ENCODE data around the gene MYH7.
"Not testable (repeated sequence)": the region's sequence is repeated elsewhere in the genome, so short reads cannot be mapped to it uniquely, and the experiment has no call there.

The MYH7 gene

DNA sequence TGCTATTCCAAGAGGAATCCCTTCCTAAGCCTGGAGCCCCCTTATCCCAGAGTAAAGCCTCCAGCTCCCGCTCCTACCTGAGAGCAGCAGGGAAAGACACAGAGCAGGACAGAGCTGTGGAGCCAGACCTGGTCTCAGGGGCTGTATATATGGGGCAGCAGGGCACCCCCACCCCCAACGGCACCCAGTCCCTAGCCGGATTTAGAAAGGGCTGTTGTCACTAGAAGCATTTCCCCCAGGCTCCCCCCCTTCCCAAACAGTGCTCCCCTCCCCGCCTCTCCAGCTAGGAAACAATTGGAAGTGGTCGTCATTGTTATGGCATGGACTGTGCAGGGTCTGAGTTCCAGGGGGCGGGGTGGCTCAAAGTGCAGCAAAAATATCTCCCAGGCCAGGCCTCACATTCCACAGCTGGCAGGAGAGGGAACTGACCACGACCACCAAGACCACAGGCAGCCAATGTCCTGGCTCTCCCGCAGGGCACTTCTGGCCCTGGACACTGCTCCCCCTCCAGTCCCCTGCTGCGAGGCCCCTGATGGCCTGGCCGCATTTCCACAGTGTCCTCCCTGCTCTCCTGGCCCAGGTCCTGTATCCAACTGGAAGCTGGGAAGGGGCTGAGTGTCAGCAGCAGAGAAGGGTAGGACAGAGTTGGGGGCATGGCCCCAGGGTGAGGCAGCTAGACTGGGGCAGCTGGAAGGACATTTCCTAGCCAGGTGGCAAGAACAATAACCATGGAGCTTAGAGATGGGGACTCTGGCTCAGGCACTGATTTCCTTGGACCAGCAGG lies at the start of gene MYH7:
MYH7 (minus strand) TSS at position 118 of the 784 bp plus-strand sequence. CDS start 1,928 bp downstream, outside the sequence.
- no peak within 1 kb of the TSS for H3K4me3 ChIP-seq
- no peak within 1 kb of the TSS for H3K27ac ChIP-seq

DNA sequence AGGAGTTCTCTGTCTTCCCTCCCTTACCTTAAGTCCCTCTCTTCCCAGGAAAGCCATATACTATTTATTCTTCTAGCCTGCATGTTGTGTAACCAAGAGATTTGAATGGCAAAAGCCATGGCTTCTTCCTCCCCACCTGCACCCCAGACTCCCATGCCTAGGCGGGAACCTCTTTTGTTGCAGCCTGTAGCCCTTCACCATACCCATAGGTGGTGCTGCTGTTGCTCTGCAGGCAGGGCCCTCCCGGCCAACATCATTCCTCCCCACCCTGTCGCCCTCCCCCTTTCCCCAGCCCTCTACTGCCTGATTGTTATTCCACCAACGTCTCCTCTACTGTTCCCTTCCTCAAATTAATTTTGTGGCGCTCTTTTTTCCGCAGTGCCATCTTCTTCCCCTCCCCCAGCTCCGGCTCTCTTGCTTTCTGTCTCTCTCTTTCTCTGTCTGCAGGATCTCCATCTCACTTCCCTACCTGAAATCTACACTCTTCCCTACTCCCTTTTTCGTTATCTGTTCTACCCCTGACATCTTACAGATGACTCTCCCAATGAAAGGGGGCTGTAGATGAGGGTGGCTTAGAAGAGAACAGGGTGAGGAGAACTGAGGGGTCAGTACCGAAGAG lies 47.9 kb upstream of the MYH7 start:
- Histone ChIP-seq H3K4me3 (no peak overlapping the region), H3K27ac (no peak overlapping the region)

DNA sequence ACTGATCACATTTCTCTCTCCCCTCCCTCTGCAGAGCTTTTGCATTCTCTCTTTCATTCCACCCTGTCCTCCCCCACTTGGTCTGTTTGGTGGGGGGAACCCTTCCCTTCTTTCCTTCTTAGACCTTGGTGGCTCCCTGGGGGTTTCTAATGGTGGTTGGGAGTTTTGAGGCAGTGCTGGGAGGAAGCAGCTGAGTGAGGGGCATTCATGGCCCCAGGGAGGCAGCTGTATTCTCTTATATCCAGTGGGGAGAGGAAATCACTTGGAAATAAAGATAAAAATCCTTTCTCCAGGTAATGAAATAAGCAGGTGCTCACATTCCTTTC lies 47.3 kb upstream of the MYH7 start:
- Histone ChIP-seq H3K4me3 (no peak overlapping the region), H3K27ac (no peak overlapping the region)

DNA sequence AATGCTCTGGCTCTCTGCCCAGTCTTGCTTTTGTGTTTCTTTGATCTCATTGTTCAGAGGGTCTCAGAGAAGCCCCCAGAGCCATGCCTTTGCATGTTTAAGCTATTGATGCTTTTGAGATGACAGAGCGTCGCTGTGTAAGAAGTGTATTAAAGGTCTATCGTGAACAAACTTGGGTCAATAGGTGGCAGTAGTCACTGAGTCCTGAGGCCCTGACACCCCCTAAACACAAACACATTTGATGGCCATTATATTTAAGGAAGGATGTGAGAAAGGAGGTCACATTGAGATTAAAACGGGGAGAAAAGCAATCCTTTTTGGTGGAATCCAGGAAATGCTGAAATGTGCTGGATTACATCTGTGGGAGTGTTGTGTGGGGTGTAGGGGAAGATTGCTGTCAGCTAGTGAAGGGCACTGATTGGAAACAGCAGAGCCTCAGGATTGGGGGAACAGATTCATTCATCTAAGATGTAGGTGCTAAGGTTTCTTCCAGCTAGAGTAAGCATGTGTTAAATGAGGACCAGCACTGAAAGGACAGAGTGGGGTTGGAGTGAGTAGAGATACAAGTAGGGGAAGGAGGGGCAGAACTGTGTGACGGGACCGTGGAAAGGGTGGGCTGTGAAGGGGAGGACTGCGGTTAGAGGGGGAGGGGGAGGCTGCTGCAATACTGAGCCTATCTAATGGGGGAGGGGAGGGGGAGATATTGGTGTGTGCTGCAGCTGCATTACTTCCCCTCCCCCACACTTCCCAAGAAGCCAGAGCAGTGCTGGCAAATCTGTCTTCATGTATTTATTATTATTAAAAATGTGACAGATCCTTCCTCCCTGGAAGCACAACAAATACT lies 46.7 kb upstream of the MYH7 start:
- no peak overlapping the region for H3K27ac ChIP-seq
- H3K4me3 ChIP-seq: no peak overlapping the region

DNA sequence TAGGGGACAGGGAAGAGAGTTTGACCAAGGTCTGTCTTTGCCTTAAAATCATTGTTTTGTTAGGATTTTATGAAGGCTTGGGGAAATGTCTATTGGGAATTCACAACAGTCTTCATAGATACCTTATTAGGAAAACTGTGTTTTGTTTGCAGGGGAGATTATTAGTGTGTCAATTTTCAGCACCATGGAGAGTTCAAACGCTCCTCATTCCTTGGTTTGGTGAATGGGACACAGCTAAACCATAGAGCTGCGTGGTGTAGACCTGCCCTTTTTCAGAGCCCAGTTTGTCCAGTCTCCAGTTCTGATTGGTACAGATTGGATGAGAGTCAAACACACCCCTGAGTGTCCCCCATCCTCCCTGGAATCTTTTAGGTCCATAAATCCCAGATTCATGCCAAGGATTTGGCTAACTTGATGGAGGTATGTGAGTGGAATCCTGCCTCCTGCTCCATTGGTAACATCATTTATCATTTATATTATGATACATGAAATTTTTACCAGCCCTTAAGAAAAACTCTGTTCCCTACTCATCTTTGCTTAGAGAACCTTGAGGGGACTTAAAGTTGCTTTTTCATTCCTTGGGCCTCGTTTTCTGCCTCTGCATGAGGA lies 46.0 kb upstream of the MYH7 start:
- Histone ChIP-seq H3K4me3 (no peak overlapping the region), H3K27ac (no peak overlapping the region)

DNA sequence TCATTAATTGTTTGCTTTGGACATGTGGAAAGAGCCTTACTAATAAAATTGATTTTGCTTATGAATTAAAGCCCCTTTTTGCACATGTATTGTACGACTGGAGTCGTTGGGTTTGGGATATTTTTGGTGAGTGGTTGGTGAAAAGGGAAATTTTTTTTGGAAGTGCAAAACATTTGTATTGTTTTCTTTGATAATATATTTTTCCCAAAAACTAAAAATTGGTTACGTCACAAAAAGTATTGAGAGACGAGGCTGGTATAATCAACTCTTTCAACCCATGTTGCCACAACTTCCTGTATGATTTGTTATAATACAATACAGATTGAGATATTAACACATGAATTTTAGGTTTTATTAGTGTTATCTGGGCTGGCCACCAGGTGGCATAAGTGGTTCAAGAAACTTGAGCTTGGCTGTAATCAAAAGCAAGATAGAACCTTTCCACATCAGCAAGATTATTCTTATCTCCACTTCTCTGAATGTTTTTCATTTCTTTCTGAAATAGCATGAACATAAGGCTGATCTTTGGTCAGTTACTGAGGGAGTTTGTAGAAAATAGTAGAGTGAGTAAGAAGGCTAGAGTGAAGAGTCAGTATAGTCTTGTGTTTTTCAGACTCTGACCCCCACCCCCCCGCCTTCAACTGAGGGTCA lies 42.8 kb upstream of the MYH7 start:
- no peak overlapping the region for H3K27ac ChIP-seq
- H3K4me3 ChIP-seq: no peak overlapping the region

DNA sequence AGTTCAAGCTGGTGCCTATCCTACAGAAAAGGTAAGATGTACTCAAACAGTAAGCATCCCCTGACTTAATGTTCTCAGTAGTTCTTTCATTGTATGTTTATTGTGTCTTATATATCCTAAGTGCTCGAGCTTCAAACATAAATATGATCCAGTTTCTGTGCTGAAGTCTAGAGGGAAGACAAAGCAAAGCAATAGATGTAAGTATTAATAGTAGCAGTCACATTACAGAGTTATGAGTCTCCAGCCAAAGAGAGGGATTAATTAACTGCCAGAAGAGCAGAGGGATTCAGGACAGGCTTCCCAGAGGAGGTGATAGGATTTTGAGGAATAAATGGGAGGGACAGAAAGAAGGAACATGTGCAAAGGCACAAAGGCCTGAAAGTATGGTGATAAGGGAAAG lies 35.5 kb upstream of the MYH7 start:
- Histone ChIP-seq H3K27ac (no peak overlapping the region), H3K4me3 (no peak overlapping the region)

DNA sequence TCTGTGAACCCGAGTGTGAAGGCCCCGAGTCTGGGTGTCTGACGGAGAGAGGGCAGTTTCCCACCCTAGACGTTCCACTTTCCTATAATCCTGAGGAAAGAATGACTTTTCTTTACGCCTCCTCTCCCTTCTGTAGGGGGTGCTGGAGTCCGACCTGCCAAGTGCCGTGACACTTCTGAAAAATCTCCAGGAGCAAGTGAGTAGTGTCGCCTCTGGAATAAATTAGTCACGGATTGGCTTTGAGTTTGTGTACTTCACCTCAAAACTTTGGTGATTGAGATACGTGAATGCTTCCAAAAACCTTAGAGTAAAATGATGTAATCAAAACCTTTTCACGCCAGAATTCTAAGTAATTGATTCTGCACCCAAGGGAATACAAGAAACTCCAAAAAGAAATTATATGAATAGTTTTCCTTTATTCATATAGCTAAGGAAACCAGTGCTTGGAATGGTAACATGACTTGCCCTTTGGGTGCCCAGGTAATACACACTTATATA lies 34.5 kb upstream of the MYH7 start:
- H3K4me3 ChIP-seq: peak overlapping the region; percentile 56 to 98 (median 92)
- H3K27ac ChIP-seq: peak overlapping the region in 20 of 21 experiments; percentile 37 to 92 (median 84)

DNA sequence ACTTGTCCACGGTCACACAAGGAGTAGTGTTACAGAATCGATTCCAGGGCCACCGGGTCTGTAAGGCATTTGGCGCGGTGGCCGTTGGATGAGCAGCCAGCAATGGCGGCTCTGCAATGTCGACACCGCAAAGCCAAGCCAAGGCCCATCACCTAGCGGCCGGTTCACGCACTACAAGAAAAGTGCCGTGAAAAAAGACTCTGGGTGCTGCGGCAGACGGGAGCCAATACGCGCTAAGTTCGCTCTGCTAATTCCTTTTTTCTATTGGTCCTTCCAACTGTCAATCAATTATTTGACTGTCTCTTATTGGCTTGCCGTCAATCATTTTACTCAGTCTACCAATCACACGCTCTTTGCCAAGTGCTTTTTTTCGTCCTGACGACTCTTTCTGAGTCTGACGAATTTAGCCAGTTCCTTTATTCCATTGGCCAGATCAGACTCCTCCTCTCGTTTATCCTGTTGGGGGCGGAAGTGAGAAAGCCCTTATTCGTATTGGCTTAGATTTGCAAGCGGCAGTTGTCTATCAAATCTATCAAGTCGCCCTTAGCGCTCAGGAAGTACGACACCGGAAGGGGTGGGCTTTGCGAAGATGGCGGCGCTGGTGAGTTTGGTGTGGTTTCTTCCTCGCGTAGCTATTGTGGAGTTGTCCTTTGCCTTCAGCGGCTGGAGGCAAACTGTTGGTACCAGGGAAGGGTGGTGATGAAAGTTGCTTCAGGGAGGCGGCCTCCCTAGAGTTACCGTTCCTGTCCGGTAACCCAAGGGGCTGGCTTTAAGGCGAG lies 33.9 kb upstream of the MYH7 start, which contains the start of gene NGDN:
NGDN (plus strand) TSS at position 577 of the 779 bp plus-strand sequence; CDS start at position 590, 13 bp downstream.
- Histone ChIP-seq H3K27ac (peak within 1 kb of the TSS; percentile 18 to 92 (median 83)), H3K4me3 (peak within 1 kb of the TSS; percentile 56 to 98 (median 92))

DNA sequence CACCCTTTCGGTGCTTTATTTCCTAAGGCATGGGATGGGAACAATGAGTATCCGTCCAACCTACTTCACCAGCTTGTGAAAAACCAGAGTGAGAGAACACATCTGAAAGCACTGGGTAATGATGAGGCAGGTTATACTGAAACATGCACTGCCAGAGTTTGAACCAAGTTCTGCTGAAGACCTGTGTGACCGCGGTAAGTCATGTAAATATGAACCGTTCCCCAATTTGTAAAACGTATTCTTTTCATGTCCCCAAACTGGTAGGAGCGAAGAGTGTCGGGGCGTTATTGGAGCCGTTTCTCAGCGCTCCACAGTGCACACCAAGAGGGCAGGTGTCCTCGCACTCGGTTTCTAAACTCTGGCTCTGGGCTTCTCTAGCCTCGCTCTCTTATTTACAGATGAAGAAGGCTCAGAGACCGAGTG lies 33.3 kb upstream of the MYH7 start:
- Histone ChIP-seq H3K4me3 (peak overlapping the region; percentile 30 to 95 (median 67)), H3K27ac (peak overlapping the region in 19 of 21 experiments; percentile 18 to 92 (median 68))

DNA sequence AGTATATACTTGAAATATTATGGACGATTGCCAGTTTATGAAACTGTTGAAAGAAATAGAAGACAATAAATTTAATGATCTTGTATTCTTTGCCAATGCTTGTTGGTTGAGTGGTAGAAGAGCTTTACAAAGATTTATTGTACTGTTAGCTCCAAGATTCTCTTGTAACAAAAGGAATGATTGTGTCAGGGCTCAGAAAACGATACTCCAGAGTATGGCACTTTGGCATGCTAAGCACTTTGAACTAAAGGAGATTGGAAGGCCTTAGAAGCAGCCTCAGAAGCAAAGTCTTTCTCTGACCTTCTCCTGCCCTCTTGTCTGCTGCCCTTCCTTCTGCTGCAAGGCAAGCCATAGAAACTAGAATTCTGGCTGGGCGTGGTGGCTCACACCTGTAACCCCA lies 29.8 kb upstream of the MYH7 start:
- no peak overlapping the region for H3K27ac ChIP-seq

DNA sequence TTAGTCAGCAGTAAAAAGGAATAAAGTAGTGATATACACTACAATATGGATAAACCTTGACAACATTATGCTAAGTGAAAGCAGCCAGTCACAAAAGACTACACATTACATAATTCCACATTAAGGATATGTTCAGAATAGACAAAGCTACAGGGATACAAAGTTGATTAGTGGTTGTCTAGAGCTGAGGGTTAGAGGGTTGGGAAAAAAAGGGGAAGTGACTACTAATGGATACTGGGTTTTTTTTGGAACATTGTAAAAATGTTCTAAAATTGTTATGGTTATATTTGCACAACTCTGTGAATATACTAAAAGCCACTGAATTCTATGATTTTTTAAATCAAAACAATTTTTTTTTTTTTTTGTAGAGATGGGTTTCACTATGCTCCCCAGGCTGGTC lies 29.2 kb upstream of the MYH7 start:
- Histone ChIP-seq H3K4me3 (no peak overlapping the region), H3K27ac (no peak overlapping the region)

More for the DNA sequence above, 29.8 kb upstream of the MYH7 start:
- no peak overlapping the region for H3K4me3 ChIP-seq

DNA sequence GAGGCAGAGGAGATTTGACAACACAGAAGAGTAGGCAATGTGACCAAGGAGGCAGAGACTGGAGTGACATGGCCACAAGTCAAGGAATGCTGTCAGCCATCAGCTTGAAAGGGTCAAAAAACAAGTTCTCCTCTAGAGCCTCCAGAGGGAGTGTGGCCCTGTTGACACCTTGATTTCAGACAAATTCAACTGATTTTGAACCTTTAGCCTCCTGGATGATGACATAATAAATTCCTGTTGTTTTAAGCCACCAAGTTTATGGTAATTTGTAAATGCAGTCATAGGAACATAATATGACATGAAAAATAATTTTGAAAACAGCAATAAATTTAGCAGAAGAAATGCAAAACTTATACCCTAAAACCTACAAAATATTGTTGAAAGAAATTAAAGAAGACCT lies 25.5 kb upstream of the MYH7 start:
- Histone ChIP-seq H3K4me3 (no peak overlapping the region), H3K27ac (no peak overlapping the region)

DNA sequence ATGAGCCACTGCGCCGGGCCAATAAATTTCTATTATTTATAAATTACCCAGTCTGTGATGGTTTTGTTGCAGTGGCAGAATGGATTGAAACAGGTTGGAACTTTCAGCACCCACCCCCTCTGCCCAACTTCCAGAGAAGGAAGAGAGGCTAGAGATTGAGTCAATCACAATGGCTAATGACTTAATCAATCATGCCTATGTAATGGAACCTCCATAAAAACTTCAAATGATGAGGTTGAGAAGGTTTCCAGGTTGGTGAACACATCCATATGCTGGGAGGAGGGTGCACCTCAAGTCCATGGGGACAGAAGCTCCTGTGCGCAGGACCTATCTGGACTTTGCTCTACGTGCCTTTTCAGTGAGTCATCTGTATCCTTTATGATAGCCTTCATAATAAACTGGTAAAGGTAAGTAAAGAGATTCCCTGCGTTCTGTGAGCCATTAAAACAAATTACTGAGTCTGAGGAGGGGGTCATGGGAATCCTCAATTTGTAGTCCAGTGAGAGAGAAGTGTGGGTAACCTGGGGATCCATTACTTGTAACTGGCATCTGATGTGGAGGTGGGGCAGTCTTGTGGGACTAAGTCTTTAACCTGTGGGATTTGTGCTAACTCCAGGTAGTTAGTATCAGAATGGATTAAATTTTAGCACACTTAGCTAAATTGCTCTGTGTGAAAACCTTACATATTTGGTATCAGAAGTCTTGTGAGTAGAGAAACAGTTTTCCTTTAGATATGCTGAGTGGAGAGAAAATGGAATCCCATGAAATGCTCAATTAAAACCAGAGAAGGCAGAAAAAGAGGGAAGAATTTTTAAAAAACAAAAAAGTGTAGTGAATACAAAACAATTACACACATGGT lies 22.4 kb upstream of the MYH7 start:
- Histone ChIP-seq H3K4me3 (no peak overlapping the region), H3K27ac (no peak overlapping the region)

DNA sequence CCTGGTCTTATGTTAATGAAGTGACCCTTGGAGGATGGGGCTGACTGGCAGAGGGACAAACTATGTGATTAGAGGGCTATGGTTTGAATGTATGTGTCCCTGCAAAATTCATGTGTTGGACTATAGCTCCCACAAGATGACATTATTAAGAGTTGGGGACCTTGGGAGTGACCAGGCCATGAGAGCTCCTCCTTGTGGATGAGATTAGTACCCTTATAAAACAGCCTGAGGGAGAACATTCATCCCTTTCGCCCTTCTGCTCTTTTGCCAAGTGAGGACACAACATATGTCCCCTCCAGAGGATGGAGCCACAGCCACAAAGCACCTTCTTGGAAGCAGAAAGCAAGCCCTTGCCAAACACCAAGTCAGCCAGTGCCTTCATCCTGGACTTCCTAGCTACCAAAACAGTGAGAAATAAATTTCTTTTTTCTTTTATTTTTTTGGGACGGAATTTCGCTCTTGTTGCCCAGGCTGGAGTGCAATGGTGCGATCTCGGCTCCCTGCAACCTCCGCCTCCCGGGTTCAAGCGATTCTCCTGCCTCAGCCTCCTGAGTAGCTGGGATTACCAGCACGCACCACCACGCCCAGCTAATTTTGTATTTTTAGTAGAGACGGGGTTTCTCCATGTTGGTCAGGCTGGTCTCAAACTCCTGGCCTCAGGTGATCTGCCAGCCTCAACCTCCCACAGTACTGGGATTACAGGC lies 21.6 kb upstream of the MYH7 start:
- not testable (repeated sequence) for H3K27ac ChIP-seq, H3K4me3 ChIP-seq

DNA sequence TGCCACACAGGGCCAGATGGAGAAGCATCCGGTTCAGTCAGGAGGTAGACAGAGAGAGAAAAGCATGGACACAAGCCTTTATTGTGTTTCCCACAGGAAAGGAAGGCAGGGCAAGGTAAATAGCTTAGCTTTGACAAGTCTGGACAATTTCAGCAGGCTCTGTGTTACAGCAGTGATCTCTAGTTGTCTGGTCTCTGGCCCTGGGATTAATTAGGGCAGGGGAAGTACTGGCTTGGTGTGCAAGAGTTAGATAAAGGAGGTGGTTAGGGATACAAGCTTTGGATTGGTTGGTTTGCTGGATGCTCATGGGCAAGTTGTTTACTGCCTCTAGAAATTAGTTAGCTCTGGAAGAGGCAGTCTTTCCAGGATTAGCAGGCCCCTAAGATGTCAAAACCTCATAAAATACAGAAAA lies 19.0 kb upstream of the MYH7 start:
- H3K4me3 ChIP-seq: no peak overlapping the region
- H3K27ac ChIP-seq: peak overlapping the region in 1 of 21 experiments; percentile 17

DNA sequence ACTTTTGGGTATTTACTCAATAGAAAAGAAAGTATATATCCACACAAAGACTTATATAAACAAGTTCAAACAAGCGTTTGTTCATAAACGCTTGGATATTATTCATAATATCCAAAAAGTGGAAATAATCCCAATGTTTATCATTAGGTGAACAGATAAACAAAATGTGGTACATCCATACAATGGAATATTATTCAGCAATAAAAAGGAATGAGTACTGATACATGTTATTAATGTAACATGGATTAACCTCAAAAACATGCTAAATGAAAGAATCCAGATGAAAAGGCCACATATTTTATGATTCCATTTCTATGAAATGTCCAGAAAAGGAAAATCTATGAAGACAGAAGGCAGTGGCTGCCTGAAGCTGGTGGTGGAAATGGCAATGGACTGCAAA lies 16.8 kb upstream of the MYH7 start:
- H3K27ac ChIP-seq: no peak overlapping the region
- no peak overlapping the region for H3K4me3 ChIP-seq
